K562 (cell line): ENCODE measurements around the gene TNF. TPM values are rescaled to one million over a fixed set of nuclear protein-coding genes. Genes with fewer than 3 reads are reported as not detected.

Source experiments
- AFF1 ChIP-seq, 2 experiments: fragments of 450-650 bp; IDR thresholded peaks; 2 replicates each; pipeline ENCODE4 v1.6.1; 2018; ENCODE audit warnings: mild to moderate bottlenecking in 2 of 2, low read depth in 1 of 2; ENCODE audit not compliant: partially characterized antibody in 2 of 2
- ATF3 ChIP-seq, 2 experiments: fragments of 450-650 bp in 1 of 2; sonication (generic) in 1 of 2; formaldehyde crosslinking in 1 of 2; IDR thresholded peaks in 1 of 2; conservative IDR thresholded peaks in 1 of 2; 2 replicates each; pipeline versions ENCODE4 v1.6.1 to v1.8.1; 2016 to 2023; ENCODE audit warnings: mild to moderate bottlenecking in 2 of 2, moderate library complexity in 2 of 2, inconsistent platforms in 1 of 2, missing genetic modification reagents in 1 of 2
- ETS1 ChIP-seq: conservative IDR thresholded peaks from 2 replicates; pipeline ENCODE4 v1.6.1; 2011; ENCODE audit warnings: low read depth, mild to moderate bottlenecking, low read length; ENCODE audit not compliant: control insufficient read depth
- ETS2 ChIP-seq: IDR thresholded peaks from 2 replicates; pipeline ENCODE4 v1.6.1; 2016; ENCODE audit warnings: borderline replicate concordance, missing genetic modification characterization, mild to moderate bottlenecking, moderate library complexity, missing compliant biosample characterization; ENCODE audit not compliant: poor library complexity, severe bottlenecking
- FOS ChIP-seq: IDR thresholded peaks from 3 replicates; pipeline ENCODE4 v1.6.1; 2011; ENCODE audit not compliant: insufficient read length; ENCODE audit errors: extremely low read depth
- GABPB1 ChIP-seq: sonication (generic); formaldehyde crosslinking; IDR thresholded peaks from 2 replicates; pipeline ENCODE4 v1.8.0; 2022; ENCODE audit warnings: mild to moderate bottlenecking, missing genetic modification reagents
- GATA2 ChIP-seq: sonication (generic); formaldehyde crosslinking; IDR thresholded peaks from 2 replicates; pipeline ENCODE4 v1.4.0; 2020; ENCODE audit warnings: mild to moderate bottlenecking, missing genetic modification reagents
- HDAC3 ChIP-seq: fragments of 450-650 bp; IDR thresholded peaks from 2 replicates; pipeline ENCODE4 v1.6.1; 2018; ENCODE audit warnings: borderline replicate concordance, mild to moderate bottlenecking, moderate library complexity; ENCODE audit not compliant: partially characterized antibody
- MAFK ChIP-seq: IDR thresholded peaks from 2 replicates; pipeline ENCODE4 v1.6.1; 2011; ENCODE audit warnings: low read length, improper control_type of control experiment
- NR2C1 ChIP-seq, 2 experiments: fragments of 450-650 bp; IDR thresholded peaks; 2 replicates each; pipeline ENCODE4 v1.6.1; 2017; ENCODE audit warnings: mild to moderate bottlenecking in 2 of 2, antibody characterized with exemption in 1 of 2, inconsistent platforms in 1 of 2, missing compliant biosample characterization in 1 of 2, missing genetic modification characterization in 1 of 2
- NR2C2 ChIP-seq, 2 experiments: fragments of 200-800 bp in 1 of 2; sonication (Bioruptor generic) in 1 of 2; sonication (generic) in 1 of 2; formaldehyde crosslinking in 1 of 2; IDR thresholded peaks; 2 replicates each; pipeline versions ENCODE4 v1.6.1 to v1.8.0; 2016 to 2022; ENCODE audit warnings: mild to moderate bottlenecking in 1 of 2, missing compliant biosample characterization in 1 of 2, missing genetic modification characterization in 1 of 2, missing genetic modification reagents in 1 of 2
- SMAD1 ChIP-seq: fragments of 150-350 bp; IDR thresholded peaks from 2 replicates; pipeline ENCODE4 v1.6.1; 2014; ENCODE audit warnings: low read length, low read depth; ENCODE audit not compliant: partially characterized antibody
- TRIM24 ChIP-seq, 2 experiments: fragments of 450-650 bp; IDR thresholded peaks; 2 replicates each; pipeline ENCODE4 v1.6.1; 2016
- polyA plus RNA-seq, 8 experiments: library from polyadenylated mRNA; depleted of rRNA in 4 of 8; stranded (reverse) in 5 of 8; unstranded in 3 of 8; fragments of >200 nt; fragmentation: Nextera tagmentation in 2 of 8; fragmentation: Illumina TruSeq in 1 of 8; extraction: Ambion mirVana in 2 of 8; extraction: Trizol in 1 of 8; gene quantifications; 2 replicates each; pipeline versions ENCODE4 v1.2.1 to v1.2.3, GENCODE V29; 2011 to 2014; ENCODE audit warnings: inconsistent platforms in 1 of 8, missing spikeins in 1 of 8
- total RNA-seq, 7 experiments: library from RNA; depleted of rRNA in 6 of 7; stranded (reverse); fragments of >200 nt in 6 of 7; fragmentation: Illumina TruSeq in 2 of 7; extraction: Trizol in 2 of 7; gene quantifications; 2 replicates each; pipeline versions ENCODE4 v1.2.1 to v1.2.3, GENCODE V29; 2011 to 2021; ENCODE audit warnings: low replicate concordance in 1 of 7

Gene TNF
- total and polyA plus RNA-seq, 9 of the 15 experiments (the other 6 are each of a cell fraction or from before 2014, with no cell fraction given): 0.08 to 0.40 TPM; not detected in 7

- TF ChIP-seq GATA2 (CRISPR knock-in tag): no peak
- no peak for TF ChIP-seq NR2C1 (IDR thresholded peaks at IDR 0.05)
- TF ChIP-seq NR2C1 (tag; IDR thresholded peaks at IDR 0.05): peak; percentile 35; the same call in 1 of the 2 replicates
- peak; percentile 24; the same call in 1 of the 2 replicates for TF ChIP-seq ETS1
- TF ChIP-seq ATF3 (IDR thresholded peaks at IDR 0.05): peak; percentile 87
- TF ChIP-seq ATF3 (CRISPR knock-in tag; conservative IDR thresholded peaks at IDR 0.05): no peak
- TF ChIP-seq NR2C2 (CRISPR knock-in tag; IDR thresholded peaks at IDR 0.05): no peak
- TF ChIP-seq NR2C2 (tag; IDR thresholded peaks at IDR 0.05): peak; percentile 70
- TF ChIP-seq AFF1 (IDR thresholded peaks at IDR 0.05; ENCODE audit: low read depth in 1 of 2, partially characterized antibody in 2 of 2): no peak
- TF ChIP-seq HDAC3: peak; percentile 62
- 0 out of 2 replicates have a peak, but pooled peaks have one; percentile 19 for TF ChIP-seq GABPB1 (CRISPR knock-in tag)
- no peak for TF ChIP-seq FOS
- peak; percentile 30 for TF ChIP-seq SMAD1
- no peak for TF ChIP-seq ETS2 (tag)
- TF ChIP-seq MAFK: 0 out of 2 replicates have a peak, but pooled peaks have one; percentile 11
- TF ChIP-seq TRIM24 (IDR thresholded peaks at IDR 0.05): 0 out of 4 replicates have a peak, but pooled peaks have one; percentile 21 to 42
These were observed 15.2 kb upstream of the TNF start (continued) for GRCh38 chr6:31559958-31560696.
